Measurements from ENCODE around the gene OSBPL3.

Gene OSBPL3

DNA sequence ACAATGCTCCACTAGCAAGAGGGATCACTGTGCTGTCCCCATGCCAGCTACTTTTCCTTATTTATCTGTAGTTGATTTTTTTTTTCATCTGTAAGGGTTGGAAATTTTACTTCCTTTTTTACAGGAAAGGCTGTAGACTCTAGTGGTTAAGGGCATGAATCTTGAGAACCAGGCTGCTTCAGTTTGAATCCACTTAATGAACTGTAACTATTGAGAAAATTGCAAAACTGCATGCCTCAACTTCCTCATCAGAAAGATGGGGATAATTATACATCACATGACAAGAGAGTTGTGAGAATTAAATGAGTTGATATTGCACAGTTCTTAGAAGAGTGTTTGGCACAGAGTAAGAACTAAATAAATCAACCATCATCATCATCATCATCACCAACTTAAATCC is 116.4 kb downstream of the OSBPL3 start:
- DNase-seq (ENCODE audit: low read depth in 3 of 3): no peak

DNA sequence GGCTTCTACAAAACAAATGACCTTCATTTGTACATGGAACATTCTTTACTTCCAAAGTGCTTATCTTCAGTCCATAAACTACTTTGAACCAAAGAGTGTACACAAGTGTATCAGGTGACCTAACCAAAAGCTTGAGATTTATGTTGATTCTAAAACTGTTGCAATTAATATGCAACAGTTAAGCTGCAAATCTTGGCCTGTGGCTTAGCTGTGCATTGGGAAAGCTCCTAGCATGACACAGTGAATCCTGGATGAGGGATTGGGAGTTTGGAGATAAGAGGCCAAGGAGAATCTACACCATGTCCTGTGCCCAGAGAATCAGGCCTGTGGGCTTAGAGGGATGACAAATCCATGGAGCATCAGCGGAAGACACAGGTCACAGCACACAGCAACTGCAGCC is 117.5 kb downstream of the OSBPL3 start:
- DNase-seq (ENCODE audit: low read depth in 3 of 3): no peak

DNA sequence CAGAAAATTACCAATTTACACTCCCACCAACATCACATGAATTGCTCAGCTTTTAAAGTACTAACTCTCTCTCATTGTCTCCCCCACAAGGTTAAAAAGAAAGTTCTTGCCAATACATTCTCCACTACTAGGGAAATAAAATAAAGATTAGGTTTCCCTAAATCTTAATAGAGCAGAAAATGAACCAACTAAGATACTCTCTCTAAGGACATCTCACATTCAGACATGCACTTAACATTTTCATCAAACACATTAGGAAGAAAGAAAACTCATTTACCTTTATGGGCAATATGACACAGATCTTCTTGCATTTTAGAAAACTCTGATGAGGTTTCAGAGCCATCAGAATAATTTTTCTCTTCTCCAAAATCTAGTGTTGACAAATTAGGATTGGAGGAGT is 118.6 kb downstream of the OSBPL3 start:
- no peak for DNase-seq (ENCODE audit: low read depth in 3 of 3)

DNA sequence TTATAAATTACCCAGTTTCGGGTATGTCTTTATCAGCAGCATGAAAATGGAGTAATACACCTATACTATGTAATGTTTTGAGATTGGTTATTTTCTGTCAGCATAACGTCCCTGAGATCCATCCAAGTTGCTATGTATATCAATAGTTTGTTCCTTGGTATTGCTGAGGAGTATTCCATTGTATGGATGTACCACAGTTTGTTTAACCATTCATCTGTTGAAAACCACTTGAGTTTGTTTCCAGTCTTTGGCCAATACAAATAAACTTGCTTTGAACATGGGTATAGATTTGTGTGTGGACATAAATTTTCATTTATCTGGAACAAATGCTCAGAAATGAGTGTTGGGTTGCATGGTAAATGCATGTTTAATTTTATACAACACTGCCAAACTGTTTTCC is 119.4 kb downstream of the OSBPL3 start:
- no peak for DNase-seq (ENCODE audit: low read depth in 3 of 3)

DNA sequence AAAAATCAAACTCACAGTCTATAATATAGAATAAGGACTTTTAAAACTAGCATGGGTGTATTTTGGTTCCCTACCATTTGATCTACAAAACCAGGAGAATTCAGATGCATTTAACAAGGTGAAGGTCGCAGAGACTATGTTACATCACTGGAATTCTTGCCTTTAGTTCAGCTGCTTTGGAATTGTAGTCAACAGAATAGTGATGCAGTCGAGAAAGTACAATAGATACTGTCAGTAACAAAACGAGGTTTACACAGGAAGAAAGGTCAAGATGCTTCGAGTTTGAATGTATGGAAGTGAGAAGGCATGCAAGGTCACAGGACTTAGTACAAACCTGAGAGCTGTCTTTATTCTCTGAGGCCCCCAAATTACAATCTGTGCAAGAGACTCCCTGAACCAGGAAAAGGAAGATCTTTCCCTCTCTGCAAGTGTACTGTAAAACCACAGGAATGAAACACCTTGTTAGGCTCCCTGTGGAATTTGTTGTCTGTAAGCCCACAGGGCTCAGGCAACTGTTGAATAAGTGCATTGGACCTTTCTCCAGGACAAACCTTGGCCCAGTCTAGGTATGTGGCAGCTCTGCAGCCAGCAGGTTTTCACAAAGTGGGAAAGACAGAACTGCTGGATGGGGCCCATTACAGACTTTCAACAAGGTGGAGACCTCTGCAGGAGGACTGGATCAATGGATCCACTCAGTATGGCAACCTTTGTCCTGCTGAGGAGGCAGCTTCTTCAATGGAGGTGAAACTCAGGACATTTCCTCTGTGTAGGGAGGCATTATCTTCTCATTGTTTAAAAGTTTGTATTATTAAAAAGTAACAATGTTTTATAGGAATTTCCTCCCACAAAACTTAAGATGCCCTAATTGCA is 121.6 kb downstream of the OSBPL3 start:
- DNase-seq (ENCODE audit: low read depth in 3 of 3): no peak

DNA sequence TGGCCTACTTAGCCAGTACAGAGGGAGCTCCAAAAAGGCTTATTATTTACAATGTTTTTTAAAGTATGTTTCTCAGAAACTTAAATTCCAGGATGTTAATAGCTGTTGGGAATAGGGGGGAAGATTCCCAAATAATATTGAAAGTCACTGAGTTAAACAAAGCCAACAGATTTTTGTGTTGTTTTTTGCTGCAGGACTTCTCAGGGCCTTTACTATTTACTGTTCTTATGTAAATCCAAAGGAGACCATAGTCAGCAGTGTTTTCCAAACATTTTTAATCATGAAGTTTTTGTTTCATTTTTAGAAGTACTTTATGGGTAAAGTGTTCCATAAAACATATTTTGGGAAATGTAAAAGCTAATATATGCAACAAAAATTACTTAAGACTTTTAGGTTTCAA is 122.4 kb downstream of the OSBPL3 start:
- no peak for DNase-seq (ENCODE audit: low read depth in 3 of 3)

DNA sequence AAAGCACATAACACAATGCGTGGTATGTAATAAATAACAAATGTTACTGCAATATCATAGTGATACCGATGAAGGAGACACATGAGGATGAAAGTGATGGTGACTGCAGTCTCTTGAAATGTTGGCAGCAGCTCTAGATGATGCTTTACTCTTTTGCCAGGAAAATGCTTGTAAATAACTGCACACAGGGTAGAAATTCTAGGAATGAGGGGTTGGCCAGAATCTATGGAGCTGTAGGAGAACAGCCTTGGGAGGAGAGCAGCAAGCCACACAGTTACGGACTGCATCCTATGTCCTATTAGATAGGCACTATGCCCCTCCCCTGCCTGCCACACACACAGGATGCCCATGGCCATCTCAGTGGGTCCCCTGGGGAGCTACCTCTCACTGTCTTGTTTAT is 125.1 kb downstream of the OSBPL3 start:
- no peak for DNase-seq (ENCODE audit: low read depth in 3 of 3)

DNA sequence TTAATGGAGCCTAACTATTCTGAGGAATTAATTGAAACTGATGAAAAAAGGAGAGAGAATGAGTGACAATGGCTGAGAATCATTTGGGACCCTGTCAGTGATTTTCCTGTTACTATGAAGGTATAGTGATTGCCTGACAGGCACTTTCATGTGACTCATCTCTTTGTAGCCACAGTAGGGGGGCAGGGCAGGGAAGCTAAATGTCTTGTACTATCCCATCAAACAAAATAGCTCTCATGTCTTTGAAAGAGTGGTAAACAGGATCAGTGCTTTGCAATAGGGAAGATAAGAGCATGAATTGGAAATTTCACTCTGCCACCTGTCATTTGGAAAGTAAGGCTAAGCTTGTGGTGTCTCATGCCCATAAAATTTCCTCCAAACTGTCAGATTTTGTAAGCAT is 128.2 kb downstream of the OSBPL3 start:
- peak in 1 of 3 donors; percentile 23 for DNase-seq (ENCODE audit: low read depth in 3 of 3)

DNA sequence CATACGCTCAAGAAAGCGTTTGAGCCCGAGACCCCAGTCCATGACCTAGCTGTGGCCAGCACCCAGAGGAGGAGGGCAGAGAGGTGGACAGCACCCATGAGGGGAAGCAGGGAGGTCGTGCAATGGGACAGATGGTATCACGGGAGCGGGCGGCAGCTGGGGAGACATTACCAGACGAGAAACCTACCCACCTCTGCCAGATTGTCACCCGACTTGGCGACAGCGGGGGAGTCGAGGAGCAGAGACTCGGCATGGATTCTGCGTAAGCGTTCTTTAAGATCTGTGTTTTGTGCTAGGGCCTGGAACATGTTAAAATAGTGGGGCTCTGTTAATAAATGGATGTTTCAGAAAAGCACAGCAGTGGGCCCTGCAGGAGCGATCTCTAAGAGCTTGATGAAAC is 131.1 kb downstream of the OSBPL3 start:
- no peak for DNase-seq (ENCODE audit: low read depth in 3 of 3)

DNA sequence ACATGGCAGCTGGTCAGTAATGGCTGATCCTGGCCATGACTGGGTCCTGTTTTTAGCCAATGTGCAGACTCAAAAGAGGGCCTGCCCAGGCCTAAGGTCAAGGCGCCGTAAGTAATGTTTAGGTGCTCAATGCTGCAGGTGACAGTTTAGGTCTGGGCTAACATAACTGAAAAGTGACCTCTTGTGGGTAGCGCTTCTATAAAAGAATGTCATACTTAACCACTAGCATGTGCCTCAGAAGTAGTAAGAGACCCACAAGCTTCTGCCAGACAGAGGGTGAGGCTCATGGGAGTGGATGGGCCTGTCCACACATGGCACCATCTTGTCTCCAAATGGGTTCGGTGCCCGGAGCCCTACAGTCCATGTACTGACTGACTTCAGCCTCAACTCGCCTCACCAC is 132.2 kb downstream of the OSBPL3 start:
- no peak for DNase-seq (ENCODE audit: low read depth in 3 of 3)

DNA sequence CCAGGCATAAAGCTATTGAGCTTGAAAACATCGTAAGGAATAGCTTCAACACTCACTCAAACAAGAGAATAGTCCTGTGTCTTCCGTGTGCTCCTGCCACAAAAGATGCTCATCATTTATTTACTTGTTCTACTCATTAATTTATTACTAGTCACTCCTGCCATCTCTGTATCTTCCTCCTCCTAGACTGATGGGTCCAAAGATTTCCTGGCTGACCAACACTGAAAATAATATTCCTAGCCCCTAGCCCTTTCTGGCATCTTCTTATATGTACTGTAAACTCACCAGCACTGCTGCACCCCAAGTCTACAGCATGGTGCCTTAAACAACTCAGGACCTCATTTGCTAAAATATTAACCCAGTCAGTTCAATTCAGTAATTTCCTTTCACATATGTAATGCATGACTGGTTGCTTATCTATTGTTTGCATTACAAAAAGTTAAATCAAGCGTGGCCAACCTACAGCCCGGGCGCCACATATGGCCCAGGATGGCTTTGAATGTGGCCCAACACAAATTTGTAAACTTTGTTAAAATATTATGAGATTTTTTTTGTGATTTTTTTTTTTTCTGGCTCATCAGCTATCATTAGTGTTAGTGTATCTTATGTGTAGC is 136.1 kb downstream of the OSBPL3 start:
- no peak for DNase-seq (ENCODE audit: low read depth in 3 of 3)

DNA sequence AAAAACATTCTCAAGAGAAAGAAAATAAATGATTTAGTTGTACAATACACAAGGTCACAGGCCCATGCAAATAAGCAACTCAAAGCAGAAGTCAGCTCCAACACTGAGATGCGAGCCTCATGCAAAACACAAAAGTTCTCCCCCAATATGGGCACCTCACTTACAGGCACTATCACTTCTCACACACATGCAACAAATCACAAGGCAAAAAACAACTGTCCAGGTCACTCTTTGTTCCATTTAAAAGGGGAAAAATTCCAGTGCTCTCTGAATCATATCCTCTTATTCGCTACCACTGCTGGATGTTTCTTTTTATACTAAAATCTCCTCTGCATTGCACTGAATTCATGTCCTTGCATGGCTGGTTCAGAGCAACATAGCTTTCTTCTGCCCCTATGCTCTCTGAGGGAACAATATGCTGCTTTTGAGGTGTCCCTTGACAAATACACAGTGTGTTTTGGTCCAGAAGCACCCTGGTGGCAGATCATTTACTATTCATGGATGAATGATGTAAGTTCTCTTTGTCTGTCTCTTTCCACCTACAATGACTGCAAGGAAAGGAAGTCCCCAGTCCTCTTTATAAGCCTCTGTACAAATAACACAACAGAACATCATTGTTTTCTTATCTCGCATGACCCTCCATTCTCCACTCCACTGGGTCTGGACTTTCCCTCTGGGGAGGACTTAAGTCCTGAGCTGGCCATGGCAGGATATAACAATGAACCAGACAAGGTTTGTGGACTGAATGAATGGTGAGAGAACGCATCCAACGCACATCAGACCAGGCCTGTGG is 137.3 kb downstream of the OSBPL3 start:
- DNase-seq (ENCODE audit: low read depth in 3 of 3): no peak

DNA sequence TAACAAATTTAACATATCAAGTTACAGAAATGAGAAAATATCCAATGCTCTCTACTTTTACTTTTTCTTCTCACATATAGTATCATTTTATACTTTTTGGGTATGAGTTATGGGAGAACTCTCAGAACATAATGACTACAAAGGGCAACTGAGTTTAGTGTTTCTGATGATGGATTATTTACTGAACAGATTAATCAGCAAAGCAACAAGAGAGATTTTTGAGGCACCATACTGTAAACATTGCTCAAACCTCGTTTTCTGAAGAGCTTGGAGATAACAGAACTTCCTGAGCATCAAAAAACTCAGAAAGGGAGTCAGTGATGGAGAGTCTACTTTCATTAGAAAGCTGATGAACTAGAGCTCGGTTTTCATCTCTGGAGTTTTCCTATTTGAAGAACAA is 137.9 kb downstream of the OSBPL3 start:
- DNase-seq (ENCODE audit: low read depth in 3 of 3): no peak

DNA sequence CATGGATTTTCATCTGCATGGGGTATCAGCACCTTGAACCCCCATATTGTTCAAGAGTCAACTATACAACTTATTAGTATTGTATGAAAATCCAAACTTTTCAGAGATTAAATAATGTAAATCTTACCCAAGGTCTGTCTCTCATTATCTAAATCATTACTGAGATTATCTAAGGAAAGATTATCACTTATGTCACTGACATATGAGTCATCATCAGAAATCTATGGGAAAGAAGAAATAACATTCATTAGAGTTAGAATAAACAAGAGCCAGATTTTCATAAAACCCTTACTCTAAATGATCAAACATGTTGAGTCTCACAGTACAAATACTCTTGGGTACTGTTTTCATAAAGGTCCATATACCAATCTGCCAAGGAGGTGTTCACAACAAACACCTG is 139.4 kb downstream of the OSBPL3 start:
- DNase-seq (ENCODE audit: low read depth in 3 of 3): no peak

DNA sequence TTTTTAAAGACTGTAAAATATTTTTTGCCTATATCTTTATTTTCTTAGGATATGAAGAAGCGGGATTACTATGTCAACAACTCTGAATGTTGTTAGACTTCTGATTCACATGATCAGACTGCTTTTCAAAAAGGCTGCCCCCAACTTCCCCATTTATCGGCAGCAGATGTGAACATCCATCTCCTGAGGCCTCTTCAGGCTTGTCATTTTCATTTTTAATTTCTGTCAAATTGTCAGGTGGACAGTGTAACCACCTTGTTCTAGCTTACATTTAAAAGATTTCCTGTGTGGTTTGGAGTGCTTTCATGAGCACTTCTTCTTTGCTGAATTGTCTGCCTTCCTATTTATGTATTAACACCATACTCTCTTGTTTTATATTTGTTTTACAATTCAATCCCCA is 143.9 kb downstream of the OSBPL3 start:
- DNase-seq (ENCODE audit: low read depth in 3 of 3): no peak

DNA sequence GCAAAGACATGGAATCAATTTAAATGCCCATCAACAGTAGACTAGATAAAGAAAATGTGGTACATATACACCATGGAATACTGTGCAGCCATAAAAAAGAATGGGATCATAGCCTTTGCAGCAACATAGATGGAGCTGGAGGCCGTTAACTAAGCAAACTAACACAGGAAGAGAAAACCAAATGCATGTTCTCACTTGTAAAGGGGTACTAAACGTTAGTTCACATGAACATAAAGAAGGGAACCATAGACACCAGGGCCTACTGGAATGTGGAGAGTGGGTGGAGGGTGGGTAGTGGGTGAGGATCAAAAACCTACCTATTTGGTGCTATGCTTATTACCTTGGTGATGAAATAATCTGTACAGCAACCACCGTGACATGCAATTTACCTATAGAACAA is 144.3 kb downstream of the OSBPL3 start:
- no peak for DNase-seq (ENCODE audit: low read depth in 3 of 3)

DNA sequence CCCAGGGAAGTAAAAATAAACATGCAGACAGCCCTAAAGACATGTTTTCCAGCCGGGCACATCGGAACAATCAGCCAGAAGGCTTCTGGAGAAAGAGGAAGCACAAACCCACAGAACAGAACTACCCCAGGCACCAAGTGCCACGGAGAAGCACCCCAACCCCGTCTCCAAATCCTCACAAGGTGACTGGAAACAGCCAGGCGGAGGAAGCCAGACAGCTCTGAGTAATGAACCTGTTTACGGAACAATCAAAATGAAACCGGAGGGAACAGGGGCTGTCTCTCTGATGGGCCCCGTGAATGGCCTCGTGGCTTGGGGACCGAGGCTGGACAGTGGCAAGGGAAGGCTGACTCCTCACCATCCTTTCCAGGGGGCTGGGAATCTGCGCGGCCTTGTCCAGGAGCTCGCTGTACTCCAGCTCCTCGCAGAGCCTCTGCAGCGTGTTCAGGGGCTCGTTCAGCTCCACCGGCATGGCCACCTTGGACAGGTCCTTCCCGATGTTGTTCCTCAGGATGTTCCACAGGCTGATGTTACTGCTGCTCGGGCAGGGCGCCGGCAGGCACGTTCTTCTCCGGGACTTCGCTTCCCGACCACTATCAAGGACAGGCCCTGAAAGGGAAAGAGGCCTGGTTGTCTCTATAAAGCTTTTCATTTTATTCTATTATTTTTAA is 145.7 kb downstream of the OSBPL3 start:
- DNase-seq (ENCODE audit: low read depth in 3 of 3): no peak

DNA sequence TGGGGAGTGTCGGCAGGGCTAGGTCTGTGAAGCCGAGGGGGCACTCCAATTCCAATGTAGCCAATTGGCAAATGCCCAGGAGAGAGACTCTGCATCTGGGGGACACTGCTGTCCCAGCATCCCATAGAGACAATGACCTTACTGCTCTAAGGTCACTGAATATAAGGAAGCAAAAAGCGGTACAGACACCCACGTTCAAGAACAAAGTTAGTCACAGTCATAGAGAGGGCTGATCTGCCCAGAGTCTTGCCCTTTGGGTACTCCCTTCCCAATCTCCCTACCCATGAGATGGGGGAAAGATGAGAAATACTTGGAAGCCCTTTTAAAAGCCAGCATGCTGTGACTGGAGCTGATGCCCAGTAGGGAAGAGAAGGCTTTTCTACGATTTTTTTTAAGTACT is 146.4 kb downstream of the OSBPL3 start:
- no peak for DNase-seq (ENCODE audit: low read depth in 3 of 3)

DNA sequence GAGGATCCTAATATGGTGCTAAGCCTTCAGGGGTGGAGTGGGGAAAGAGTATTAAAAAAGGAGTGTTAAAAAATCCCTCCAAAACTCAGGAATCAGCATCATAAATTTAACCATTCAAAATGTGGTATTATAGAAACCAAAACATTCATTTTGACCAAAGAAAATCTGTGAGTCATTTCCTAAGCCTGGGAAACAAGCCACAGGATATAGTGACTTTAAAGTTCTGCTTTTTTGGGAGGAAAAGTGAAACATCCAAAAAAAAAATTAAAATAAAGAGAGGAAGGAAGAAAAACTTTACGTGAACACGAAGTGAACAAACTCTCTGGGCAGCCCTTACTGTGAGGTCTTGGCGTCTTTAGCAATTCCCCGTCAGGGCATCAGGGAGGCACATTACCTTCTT is 148.7 kb downstream of the OSBPL3 start:
- no peak for DNase-seq (ENCODE audit: low read depth in 3 of 3)

DNA sequence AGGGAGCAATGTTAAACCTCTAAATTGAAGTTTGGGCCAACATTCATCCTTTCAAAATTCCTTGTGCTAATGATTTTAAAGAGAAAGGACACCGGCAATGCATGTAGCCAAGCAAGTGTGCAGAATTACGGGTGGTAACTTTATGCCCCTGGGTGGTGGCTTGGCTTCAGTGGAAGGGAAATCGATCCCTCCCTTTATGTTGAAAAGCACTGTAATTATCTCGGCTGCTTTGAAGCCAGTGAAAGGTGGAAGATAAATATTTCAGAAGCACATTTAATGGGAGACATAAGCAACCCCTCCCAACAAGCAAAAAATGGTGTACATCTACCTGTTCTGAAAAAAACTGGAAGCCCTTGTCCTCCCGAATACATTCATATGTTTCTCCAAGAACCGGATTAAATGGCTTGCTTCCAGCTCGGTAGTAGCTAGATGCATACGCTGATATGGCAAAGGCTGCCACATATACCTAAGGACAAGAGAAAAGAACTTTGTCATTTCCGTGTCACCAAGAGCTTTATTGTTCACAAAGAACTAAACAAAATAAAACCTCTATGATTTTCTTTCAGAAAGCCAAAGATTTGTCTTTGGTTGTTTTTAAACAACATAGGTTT is 149.4 kb downstream of the OSBPL3 start:
- no peak for DNase-seq (ENCODE audit: low read depth in 3 of 3)

DNA sequence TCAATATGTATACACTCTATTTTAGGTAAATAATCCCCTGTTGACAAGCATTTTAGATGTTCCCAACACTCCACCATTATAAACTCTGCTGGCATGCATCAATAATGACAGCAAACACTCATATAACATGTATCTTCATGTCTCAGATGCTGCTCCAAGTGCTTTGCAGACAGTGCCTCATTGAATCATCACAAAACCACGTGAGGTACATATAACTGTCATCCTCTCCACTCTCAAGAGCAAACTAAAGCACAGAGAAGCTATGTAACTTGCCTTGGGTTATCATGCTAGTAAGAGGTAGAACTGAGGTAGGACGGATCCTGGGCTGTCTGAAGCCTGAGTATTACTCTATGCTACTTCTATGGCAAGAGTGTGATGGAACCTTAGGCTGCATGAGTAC is 150.2 kb downstream of the OSBPL3 start:
- no peak for DNase-seq (ENCODE audit: low read depth in 3 of 3)
